Activated B cell treated with CpG ODN at 0.5 μM for 24 hours (primary cell): ENCODE results near the gene CNOT4. TPM values are rescaled to one million over a fixed set of nuclear protein-coding genes. Genes with fewer than 3 reads are reported as not detected.

Source experiments
- ATAC-seq: fragments of 200-7000 bp; cut with Tn5 transposase; one replicate; pipeline ENCODE4 v1.10.0; 2021; ENCODE audit warnings: low read depth, mild to moderate bottlenecking, moderate library complexity
- CTCF ChIA-PET: fragments of 350-600 bp; sonication (Branson Sonifier 250); formaldehyde crosslinking; loops from one replicate; lab custom pipeline; 2021; ENCODE audit warnings: antibody characterized with exemption; lab: Charles Lee
- POLR2A ChIA-PET: fragments of 350-600 bp; sonication (Branson Sonifier 250); formaldehyde crosslinking; loops from one replicate; lab custom pipeline; 2021; ENCODE audit warnings: antibody characterized with exemption; lab: Charles Lee
- DNase-seq: peaks from one replicate; pipeline ENCODE4 v3.0.0; 2022
- H3K27ac Mint-ChIP-seq: one replicate; pipeline ENCODE4 v1.8.0; 2020; ENCODE audit warnings: mixed read lengths
- H3K27me3 Mint-ChIP-seq: one replicate; pipeline ENCODE4 v1.8.0; 2021; ENCODE audit warnings: mixed read lengths
- H3K36me3 Mint-ChIP-seq: one replicate; pipeline ENCODE4 v1.8.0; 2021; ENCODE audit warnings: low read depth, mixed read lengths
- H3K4me1 Mint-ChIP-seq: one replicate; pipeline ENCODE4 v1.8.0; 2021; ENCODE audit warnings: mixed read lengths
- H3K4me3 Mint-ChIP-seq: one replicate; pipeline ENCODE4 v1.8.0; 2020; ENCODE audit warnings: mild to moderate bottlenecking, mixed read lengths
- H3K9me3 Mint-ChIP-seq: one replicate; pipeline ENCODE4 v1.8.0; 2020; ENCODE audit warnings: mixed read lengths
- intact Hi-C: fragments of 100-400 bp; cut with micrococcal nuclease; formaldehyde crosslinking; loops from one replicate; pipeline ENCODE4 v1.15.1; 2024
- total RNA-seq: library from RNA; stranded (reverse); gene quantifications from 2 replicates; pipeline ENCODE4 v1.2.3, GENCODE V29; 2022
- TF ChIP-seq, protein P1 (sequence below): fragments of 200-600 bp; IDR thresholded peaks from one replicate; pipeline ENCODE4 v1.8.0; 2022; ENCODE audit warnings: antibody characterized with exemption, mild to moderate bottlenecking

The CNOT4 gene, protein sequence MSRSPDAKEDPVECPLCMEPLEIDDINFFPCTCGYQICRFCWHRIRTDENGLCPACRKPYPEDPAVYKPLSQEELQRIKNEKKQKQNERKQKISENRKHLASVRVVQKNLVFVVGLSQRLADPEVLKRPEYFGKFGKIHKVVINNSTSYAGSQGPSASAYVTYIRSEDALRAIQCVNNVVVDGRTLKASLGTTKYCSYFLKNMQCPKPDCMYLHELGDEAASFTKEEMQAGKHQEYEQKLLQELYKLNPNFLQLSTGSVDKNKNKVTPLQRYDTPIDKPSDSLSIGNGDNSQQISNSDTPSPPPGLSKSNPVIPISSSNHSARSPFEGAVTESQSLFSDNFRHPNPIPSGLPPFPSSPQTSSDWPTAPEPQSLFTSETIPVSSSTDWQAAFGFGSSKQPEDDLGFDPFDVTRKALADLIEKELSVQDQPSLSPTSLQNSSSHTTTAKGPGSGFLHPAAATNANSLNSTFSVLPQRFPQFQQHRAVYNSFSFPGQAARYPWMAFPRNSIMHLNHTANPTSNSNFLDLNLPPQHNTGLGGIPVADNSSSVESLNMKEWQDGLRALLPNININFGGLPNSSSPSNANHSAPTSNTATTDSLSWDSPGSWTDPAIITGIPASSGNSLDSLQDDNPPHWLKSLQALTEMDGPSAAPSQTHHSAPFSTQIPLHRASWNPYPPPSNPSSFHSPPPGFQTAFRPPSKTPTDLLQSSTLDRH
- 34.4 and 36.8 TPM in 2 replicates for total RNA-seq

DNA sequence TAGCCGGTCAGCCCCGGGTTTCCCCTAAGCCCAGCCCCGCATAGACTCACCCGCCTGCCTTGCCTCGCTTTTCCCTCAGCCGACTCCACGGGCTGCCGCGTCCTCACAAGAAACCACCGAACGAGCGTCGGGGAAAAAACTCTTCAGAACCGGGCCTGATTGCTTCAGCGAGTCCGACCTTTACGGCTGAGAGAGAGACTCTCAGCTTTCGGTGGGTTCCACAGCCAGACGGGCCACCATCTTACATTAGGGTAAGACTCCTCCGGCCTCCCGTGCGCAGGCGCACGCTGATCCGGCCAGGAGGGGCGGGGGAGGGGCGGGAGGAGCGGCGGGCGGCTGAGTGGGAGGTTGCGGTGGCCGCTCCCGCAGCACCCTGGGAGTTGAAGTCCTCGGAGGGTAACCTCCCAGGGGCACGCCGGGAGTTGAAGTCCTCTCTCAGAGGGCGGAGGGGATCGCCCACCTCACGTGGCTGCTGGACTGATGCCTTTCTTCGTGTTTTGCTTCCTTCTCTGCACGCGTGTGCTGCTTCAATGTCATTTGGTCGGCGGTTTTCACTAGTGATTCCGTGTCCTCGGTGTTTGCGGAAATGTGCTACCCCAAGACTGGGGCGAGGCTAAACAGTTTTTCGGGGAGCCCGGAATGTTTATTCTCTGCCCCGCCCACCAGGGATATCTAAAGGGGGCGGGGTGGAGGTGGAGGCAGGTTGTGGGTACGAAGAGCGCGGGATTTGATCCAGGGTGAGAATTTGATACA, at the start of gene CNOT4:
TSS of gene CNOT4 (minus strand) at position 264 of the 753 bp plus-strand sequence. CDS start 71,771 bp downstream, outside the sequence.
- DNase-seq = peak; percentile 87
- ChIA-PET CTCF (interaction anchor here (1.0 kb wide), 1 partner anchor 135 kb away, joined by 6 read pairs; no protein-coding TSS in a partner anchor), POLR2A (interaction anchor here (0.5 to 1.4 kb wide), 4 partner anchors 10 to 97 kb away, joined by 3 to 7 read pairs (median 4); partner anchors contain the start of gene NUP205)

DNA sequence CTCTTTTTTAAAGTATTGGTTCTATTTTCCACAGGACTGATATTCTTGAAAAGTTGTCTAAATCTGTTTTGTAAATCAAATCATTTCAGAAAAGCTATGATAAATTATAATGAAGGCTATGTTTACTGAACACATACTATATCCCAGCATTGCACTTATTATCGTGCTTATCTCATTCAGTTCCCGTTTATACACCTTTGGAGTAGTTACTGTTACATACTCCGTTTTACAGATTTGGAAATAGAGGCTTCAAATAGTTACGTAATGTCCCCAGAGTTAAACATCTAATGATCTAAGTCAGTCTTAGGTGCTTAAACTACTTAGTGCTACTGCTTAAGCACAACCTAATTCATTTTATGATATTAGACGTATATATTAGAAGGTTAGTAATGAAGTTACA, 49.0 kb upstream of the CNOT4 start:
- H3K4me1 Mint-ChIP-seq = peaks cover 16% of the 10 kb centered on the region
- peaks cover 11% of the 10 kb centered on the region for H3K36me3 Mint-ChIP-seq
- H3K27me3 Mint-ChIP-seq = no peaks in the 10 kb centered on the region
- H3K27ac Mint-ChIP-seq = no peak overlapping the region
- ChIA-PET CTCF (interaction anchor here (0.6 to 2.0 kb wide), 3 partner anchors 278 to 284 kb away, joined by 3 to 7 read pairs (median 3); no protein-coding TSS in a partner anchor), POLR2A (interaction anchor here (1.2 kb wide), 1 partner anchor 49 kb away, joined by 4 read pairs; the partner anchor contains the start of gene CNOT4)
- no peak for DNase-seq
- ATAC-seq = no peak
- intact Hi-C loops = loop anchor here (1.0 to 5.0 kb wide), 12 partner anchors 16 to 1432 kb away; partner anchors contain the start of genes AGBL3, AKR1B1, BPGM and CYREN
- H3K4me3 Mint-ChIP-seq = no peak overlapping the region
- TF ChIP-seq, protein P1, sequence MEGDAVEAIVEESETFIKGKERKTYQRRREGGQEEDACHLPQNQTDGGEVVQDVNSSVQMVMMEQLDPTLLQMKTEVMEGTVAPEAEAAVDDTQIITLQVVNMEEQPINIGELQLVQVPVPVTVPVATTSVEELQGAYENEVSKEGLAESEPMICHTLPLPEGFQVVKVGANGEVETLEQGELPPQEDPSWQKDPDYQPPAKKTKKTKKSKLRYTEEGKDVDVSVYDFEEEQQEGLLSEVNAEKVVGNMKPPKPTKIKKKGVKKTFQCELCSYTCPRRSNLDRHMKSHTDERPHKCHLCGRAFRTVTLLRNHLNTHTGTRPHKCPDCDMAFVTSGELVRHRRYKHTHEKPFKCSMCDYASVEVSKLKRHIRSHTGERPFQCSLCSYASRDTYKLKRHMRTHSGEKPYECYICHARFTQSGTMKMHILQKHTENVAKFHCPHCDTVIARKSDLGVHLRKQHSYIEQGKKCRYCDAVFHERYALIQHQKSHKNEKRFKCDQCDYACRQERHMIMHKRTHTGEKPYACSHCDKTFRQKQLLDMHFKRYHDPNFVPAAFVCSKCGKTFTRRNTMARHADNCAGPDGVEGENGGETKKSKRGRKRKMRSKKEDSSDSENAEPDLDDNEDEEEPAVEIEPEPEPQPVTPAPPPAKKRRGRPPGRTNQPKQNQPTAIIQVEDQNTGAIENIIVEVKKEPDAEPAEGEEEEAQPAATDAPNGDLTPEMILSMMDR = no peak
- no peaks in the 10 kb centered on the region for H3K9me3 Mint-ChIP-seq

More for the DNA sequence above, at the start of gene CNOT4:
- Mint-ChIP-seq H3K4me1 (peaks cover 10% of the 10 kb centered on the region), H3K27me3 (no peaks in the 10 kb centered on the region), H3K36me3 (peaks cover under 1% of the 10 kb centered on the region), H3K9me3 (no peaks in the 10 kb centered on the region), H3K4me3 (no peak within 1 kb of the TSS), H3K27ac (no peak within 1 kb of the TSS)
- intact Hi-C loops = loop anchor here (1.0 to 5.0 kb wide), 10 partner anchors 47 to 1193 kb away; partner anchors contain the start of genes AGBL3, AKR1B1, BPGM and MTPN
- ATAC-seq = peak; percentile 96
- TF ChIP-seq, protein P1 = no peak

DNA sequence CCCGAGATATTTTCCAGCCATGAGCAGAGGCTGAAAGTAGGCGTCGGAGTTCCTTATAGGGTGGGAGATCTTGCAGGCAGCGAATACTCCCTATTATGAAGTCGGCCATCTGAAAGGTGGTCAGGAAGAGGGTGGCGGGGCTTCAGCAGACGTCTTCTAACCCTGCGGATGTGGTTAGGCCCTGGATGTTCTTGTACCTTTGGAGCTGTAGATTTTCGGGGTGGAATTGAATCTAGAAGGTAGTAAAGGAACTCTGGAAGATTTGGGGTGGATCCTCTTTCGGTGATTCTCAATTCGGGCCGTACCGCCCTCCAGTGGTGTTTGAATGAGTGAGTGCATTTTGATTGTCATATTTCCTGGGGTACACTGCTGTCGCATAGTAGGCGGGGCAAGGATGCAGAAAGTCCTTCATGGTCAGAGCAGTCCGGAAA, 48.5 kb upstream of the CNOT4 start:
- Mint-ChIP-seq H3K4me3 (no peak overlapping the region), H3K36me3 (peaks cover 9% of the 10 kb centered on the region), H3K9me3 (no peaks in the 10 kb centered on the region), H3K4me1 (peaks cover 16% of the 10 kb centered on the region), H3K27me3 (no peaks in the 10 kb centered on the region), H3K27ac (no peak overlapping the region)
- peak; percentile 56 for ATAC-seq
- POLR2A ChIA-PET = interaction anchor here (0.5 to 1.2 kb wide), 2 partner anchors 49 to 398 kb away, joined by 4 read pairs; partner anchors contain the start of gene CNOT4
- peak; percentile 46 for DNase-seq
- intact Hi-C loops = loop anchor here (1.0 to 5.0 kb wide), 12 partner anchors 16 to 1431 kb away; partner anchors contain the start of genes AGBL3, AKR1B1, BPGM and CYREN
- CTCF ChIA-PET = interaction anchor here (1.5 to 2.0 kb wide), 2 partner anchors 277 to 284 kb away, joined by 3 to 7 read pairs; no protein-coding TSS in a partner anchor
- TF ChIP-seq, protein P1 = peak; percentile 29

DNA sequence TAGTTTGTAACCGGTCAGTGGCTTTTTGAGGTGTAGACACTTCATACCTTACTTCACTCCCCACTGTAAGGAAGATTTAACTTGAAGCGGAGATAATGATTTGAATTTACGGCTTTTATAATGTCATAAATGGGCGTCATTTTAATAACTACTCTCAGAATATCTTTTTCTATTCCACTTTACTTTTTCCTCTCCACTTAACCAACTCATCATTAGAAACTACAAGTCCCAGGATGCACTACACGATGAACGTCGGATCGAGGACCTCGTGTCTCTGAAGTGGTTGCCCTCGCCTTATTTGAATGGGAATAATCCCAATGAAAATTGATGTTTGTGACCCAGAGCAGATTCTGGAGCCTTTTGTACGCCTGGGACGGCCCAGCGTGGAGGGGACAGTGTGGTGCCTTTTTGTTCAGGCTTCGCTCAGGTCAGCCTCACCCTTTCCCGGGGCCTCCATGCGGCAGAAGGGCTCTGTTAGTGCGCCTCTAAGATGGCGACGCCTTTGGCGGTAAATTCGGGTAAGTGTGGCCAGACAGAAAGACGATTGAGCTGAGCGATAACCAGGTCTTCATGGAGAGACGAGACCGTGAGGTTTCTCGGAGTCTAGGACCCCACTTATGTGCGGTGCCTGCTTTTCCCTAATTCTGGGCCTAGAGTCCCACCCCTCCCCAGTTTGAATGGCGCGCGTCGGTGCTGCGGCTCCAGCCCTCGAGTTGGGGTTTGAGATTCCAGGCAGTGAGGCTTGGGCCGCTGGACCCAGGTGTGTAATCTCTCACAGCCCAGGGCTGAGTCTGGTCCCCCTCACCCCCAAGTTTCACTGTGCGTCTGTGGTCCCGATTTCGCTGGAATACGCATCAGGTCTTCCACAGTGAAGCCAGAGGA, 47.8 kb upstream of the CNOT4 start, which contains the start of gene NUP205:
TSS of gene NUP205 (plus strand) at position 463 of the 882 bp plus-strand sequence. CDS start at position 491, 28 bp downstream.
- DNase-seq = peak; percentile 85
- Mint-ChIP-seq H3K4me1 (peaks cover 13% of the 10 kb centered on the region), H3K36me3 (peaks cover 7% of the 10 kb centered on the region), H3K9me3 (no peaks in the 10 kb centered on the region), H3K27ac (no peak within 1 kb of the TSS), H3K27me3 (no peaks in the 10 kb centered on the region), H3K4me3 (peak within 1 kb of the TSS; percentile 58)
- peak; percentile 92 for ATAC-seq
- POLR2A ChIA-PET = interaction anchor here (0.5 to 1.2 kb wide), 3 partner anchors 48 to 397 kb away, joined by 3 to 4 read pairs (median 4); partner anchors contain the start of gene CNOT4
- CTCF ChIA-PET = interaction anchor here (1.5 to 2.0 kb wide), 2 partner anchors 277 to 283 kb away, joined by 3 to 7 read pairs; no protein-coding TSS in a partner anchor
- TF ChIP-seq, protein P1 = peak; percentile 8
- intact Hi-C loops = loop anchor here (1.0 to 5.0 kb wide), 13 partner anchors 17 to 1430 kb away; partner anchors contain the start of genes AGBL3, AKR1B1, BPGM and CNOT4
